GM21390 (cell line): ENCODE data around the gene ZNF423.

Experiments used
- ATAC-seq: cut with Tn5 transposase; IDR thresholded peaks from one replicate; pipeline ENCODE4 v1.9.1; 2021; ENCODE audit not compliant: unreplicated experiment

Gene ZNF423

GRCh38 chr16:49786926-49787557, 68.9 kb downstream of the ZNF423 start:
- no peak for ATAC-seq

- ATAC-seq = no peak
These were observed 69.9 kb downstream of the ZNF423 start for GRCh38 chr16:49785970-49786369.

DNA sequence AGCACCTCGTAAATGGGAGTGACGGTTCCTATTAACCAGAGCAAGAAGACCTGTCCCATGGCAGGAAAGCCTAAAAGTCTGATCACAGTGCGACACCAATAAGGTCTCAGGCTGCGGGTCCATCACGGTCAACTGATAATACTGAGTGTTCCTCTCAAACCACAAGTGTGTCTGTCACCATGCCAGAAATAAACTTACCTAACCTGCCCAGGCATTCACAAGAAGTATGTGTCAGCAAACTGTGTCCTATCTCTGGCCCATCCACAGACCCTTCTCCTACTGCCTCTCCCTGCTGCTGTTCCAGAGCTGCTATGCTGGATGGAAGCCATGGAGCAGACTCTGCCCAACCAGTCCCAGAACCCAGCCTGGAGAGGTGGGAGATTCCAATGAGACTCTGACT, 73.5 kb downstream of the ZNF423 start:
- ATAC-seq = no peak

DNA sequence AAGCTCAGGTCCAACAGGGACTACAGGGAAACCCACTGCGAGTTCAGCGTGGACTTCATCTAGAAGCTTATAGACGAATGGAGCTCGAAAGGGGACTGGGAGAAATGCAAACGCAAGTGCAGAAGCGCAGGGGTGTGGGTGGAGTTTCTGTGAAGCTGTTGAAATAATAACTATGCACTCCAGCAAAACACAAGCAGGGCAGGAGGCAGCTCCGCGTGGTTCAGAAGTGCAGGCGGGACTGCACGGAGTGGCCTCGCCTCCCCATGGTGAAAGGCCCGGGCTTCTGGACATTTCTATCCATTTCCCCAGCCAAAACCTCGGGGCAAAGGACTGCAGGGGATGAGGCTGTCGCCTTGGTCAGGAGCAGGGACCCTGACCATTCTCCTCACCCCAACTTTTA, 74.5 kb downstream of the ZNF423 start:
- ATAC-seq = no peak

DNA sequence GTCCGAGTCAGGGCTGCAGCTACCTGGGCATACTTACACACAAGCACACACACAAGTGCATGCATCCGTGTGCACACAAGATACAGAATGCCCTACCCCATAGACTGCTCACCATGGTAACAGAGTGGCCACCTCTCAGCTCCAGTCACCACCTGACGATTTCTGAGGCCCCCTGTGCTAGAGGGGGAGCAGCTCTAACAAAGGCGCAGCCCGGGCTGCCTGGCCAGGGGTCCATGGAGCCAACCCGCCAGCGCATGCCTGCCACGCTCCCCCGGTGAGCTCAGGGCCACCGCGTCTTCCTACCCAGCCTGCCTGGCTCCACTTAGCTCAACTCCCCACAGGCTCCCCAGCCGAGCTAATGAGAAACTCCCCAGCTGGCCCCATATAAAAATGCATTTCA, 75.5 kb downstream of the ZNF423 start:
- ATAC-seq = no peak

DNA sequence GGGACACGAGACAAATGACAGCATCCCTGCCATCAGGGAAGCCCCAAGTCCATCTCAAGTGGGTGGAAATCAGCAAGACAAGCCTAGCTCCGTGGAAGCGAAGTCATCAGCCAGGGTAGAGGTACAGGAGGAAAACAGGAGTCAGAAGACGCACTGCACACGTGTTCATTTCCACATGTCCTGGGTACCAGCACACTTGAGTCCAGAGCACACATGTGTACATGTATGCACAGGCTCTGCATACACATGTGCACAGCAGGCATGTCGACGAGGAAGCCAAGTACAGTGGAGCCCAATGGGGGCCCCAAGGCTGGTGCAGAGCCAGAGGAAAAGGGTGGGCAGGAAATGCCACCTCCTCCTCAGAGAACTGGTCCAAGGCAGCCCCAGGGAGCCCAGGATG, 75.9 kb downstream of the ZNF423 start:
- no peak for ATAC-seq

GRCh38 chr16:49778202-49778930, 77.5 kb downstream of the ZNF423 start:
- no peak for ATAC-seq

DNA sequence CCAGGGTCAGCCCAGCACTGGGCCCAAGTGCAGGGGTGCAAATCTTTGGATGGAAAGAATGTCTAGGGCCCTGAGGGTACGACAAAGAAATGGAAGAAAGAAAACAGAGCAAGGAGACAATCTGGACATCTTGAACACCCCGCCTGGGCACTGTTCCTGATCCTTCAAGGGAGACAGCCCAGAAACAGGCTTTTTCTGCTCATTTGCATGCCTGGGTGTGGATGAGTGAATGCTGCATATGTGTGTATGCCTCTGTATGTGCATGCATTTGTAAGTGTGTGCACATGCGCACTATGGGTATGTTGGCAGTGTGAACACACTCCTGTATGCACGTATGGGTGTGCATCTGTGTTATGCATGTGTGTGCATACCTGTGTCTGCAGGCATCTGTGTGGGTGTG, 79.2 kb downstream of the ZNF423 start:
- ATAC-seq = no peak

- ATAC-seq = no peak
These were observed 79.8 kb downstream of the ZNF423 start for GRCh38 chr16:49776085-49776595.

DNA sequence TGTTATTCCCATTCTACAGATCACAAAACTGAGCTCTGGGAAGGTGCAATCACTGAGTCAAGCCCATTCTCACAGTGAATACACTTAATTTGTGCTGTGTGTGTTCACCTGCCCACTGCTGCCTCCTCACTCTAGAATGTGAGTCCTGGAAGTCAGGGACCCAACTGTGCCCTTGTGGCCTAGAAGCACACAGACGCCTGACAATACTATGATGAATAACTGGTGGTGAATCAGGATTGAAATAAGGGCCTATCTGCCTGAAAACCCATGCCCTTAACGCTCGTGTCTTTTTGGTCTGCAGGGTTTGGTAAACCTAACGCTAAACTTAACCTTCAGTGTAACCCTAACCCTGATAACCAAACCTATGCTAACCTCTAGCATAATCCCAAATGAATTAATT, 80.3 kb downstream of the ZNF423 start:
- no peak for ATAC-seq

- ATAC-seq = no peak
These were observed 80.9 kb downstream of the ZNF423 start for GRCh38 chr16:49775018-49775417.

DNA sequence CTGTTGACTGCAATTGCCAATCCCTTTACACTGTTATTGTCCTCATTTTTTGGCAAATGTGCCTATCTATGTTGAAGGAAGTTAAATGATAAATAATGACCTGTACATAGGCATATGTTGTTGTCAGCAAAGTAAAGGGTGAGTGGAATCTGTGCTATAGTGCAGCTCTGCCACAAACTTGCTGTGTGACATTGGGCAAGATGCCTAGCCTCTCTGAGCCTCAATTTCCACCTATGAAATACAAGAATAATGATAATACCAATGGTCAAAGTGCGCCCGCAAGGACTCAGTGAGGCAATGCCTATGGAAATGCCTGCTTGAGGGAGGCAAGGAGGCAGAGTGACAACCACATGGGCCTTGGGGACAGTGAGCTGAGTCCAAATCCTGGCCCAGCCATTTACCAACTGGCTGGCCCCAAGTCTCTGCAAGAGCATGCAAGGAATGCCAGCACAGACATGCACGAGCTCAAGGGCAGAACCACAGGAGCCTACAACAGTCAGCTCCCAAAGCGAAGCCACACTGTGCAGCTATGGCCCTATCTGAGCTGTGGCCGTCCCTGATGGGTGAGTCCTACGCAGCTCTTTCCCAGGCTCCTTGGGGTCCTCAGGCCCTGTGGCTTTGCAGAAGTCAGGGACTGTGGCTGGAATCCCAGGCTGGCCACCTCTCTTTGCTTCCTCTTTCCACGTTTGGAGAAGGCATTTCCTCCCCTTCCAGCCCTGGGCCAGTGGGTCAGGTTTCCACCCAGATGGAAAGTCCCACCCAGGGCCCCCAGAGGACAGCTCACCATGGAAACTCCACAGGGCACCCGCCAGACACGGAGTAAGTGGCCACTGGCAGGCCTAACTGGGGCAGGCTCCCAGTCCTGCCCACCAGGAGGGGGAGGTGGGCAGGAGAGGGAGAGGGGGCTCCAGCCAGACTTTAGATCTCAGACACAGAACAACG, 82.1 kb downstream of the ZNF423 start:
- ATAC-seq = no peak

DNA sequence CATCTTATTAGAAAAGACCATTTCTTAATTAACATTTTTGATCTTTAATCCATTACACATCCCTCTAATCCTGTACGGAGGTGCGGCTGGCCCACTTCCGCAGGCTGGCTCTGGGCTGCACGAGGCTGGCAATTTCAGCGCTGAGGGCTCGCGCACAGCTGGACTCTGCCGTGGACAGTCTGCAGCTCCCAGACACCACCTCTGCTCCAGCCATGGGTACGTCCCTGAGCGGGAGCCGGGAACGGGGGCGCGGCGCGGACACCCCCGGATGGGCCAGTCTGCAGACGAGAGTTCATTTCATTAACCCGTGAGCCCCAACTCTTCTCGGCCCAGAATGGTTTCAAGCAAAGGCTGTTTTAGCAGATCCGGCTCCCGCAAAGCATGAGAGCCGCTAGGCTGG, 87.9 kb downstream of the ZNF423 start:
- ATAC-seq = no peak

GRCh38 chr16:49767414-49767813, 88.5 kb downstream of the ZNF423 start:
- no peak for ATAC-seq

DNA sequence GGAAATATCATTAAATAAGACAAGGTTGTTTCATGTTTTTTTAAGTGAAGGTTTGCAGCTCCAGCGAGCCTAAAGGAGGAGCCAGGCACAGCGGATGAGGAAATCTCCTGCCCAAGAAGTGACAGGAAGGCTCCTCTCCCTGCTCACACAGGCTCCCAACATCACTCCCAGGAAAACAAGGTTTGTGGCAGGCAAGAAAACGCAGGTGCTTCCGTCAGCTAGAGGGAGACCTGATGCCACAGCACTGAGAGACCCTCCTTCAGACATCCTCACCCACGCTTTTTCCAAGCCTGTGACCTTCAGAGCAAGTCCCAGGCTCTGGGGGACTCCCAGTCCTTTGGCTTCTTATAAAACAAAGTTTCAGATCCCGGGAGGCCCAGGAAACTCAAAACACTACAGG, 89.7 kb downstream of the ZNF423 start:
- ATAC-seq = no peak

- ATAC-seq = no peak
These were observed 92.1 kb downstream of the ZNF423 start for GRCh38 chr16:49763826-49764225.

- no peak for ATAC-seq
These were observed 95.1 kb downstream of the ZNF423 start for GRCh38 chr16:49760815-49761214.

DNA sequence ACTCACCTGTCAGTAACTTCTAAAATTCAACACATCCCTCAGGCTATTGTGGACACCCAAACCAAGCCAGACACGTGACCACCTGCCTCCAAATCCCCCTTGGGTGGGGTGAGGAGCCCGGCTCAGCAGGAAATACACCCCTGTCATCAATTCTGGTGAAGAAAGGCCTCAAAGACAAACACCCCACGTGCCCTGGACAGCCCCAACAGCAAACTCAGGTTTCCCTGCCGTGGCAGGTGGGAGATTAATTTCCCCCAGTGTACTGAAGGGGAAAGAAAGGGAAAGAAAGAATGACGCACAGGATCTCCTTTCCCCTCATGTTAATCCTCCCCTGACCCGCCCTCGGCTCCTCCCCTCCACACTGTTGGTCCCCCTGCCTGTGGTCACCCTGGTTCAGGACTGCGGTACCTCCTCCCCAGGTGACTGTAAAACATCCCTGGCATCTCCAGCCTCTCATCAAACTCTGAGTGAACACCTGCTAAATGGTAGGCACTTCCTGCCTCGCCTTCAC, 98.3 kb downstream of the ZNF423 start:
- no peak for ATAC-seq

GRCh38 chr16:49756775-49757558, 98.9 kb downstream of the ZNF423 start:
- no peak for ATAC-seq

GRCh38 chr16:49755716-49756505, 100.0 kb downstream of the ZNF423 start:
- ATAC-seq = no peak
